GM12878 (cell line): ENCODE data around the gene GREB1. TPM values are rescaled to one million over a fixed set of nuclear protein-coding genes. Genes with fewer than 3 reads are reported as not detected.

Source experiments
- ATAC-seq: fragments of 200-7000 bp; cut with Tn5 transposase; 3 replicates; pipeline ENCODE4 v1.9.1; 2020; ENCODE audit warnings: mild to moderate bottlenecking, moderate library complexity
- BruUV-seq: library from RNA; stranded (reverse); fragments of 400-500 nt; replicated peaks from 2 replicates; lab custom pipeline; 2021; lab: Mats Ljungman, UMichigan
- CTCF ChIA-PET: fragments of 300-600 bp; sonication (Branson Sonifier 250); formaldehyde crosslinking; extraction: SDS; loops from one replicate; lab custom pipeline; 2021; ENCODE audit warnings: inconsistent platforms; lab: Yijun Ruan, JAX
- POLR2A ChIA-PET: fragments of 350-600 bp; formaldehyde crosslinking; extraction: SDS; loops from one replicate; lab custom pipeline; 2021; ENCODE audit warnings: inconsistent platforms; lab: Charles Lee
- RAD21 ChIA-PET: fragments of 300-600 bp; sonication (Branson Sonifier 250); formaldehyde crosslinking; loops from one replicate; lab custom pipeline; 2023; ENCODE audit warnings: antibody characterized with exemption; ENCODE audit not compliant: unreplicated experiment; lab: Charles Lee
- SMC1A ChIA-PET: fragments of 300-600 bp; sonication (Branson Sonifier 250); formaldehyde crosslinking; loops from one replicate; lab custom pipeline; 2023; ENCODE audit not compliant: unreplicated experiment, uncharacterized antibody; lab: Charles Lee
- DNase-seq: peaks from one replicate; pipeline ENCODE4 v3.0.0-alpha.2; 2011; ENCODE audit warnings: low read depth, low spot score
- FAIRE-seq: peaks from 3 replicates; lab custom pipeline; 2011; peaks lifted over from hg19 to GRCh38; lab: Jason Lieb, UNC
- H2AFZ ChIP-seq: 2 replicates; pipeline ENCODE4 v1.6.0; 2011; ENCODE audit warnings: low read depth, low read length, control low read depth; ENCODE audit not compliant: control insufficient read depth
- H3K27ac ChIP-seq: 2 replicates; pipeline ENCODE4 v1.5.1; 2011; ENCODE audit warnings: control low read depth; ENCODE audit not compliant: control insufficient read depth, insufficient read depth
- H3K27me3 ChIP-seq, 2 experiments: replicated peaks in 1 of 2; 2 replicates each; pipeline versions ENCODE4 v1.6.0 to v1.6.1; 2011; ENCODE audit warnings: low read length in 1 of 2; ENCODE audit not compliant: control insufficient read depth in 2 of 2, insufficient read depth in 2 of 2
- H3K36me3 ChIP-seq, 2 experiments: 2 replicates each; pipeline ENCODE4 v1.5.1; 2011; ENCODE audit warnings: low read length in 1 of 2; ENCODE audit not compliant: control insufficient read depth in 2 of 2, insufficient read depth in 2 of 2
- H3K4me1 ChIP-seq: 2 replicates; pipeline ENCODE4 v1.6.1; 2011; ENCODE audit warnings: mild to moderate bottlenecking, low read length, moderate library complexity, mixed read lengths; ENCODE audit not compliant: control insufficient read depth, insufficient read depth
- H3K4me2 ChIP-seq: 2 replicates; pipeline ENCODE4 v1.6.0; 2011; ENCODE audit warnings: control low read depth; ENCODE audit not compliant: control insufficient read depth, insufficient read depth
- H3K4me3 ChIP-seq: fragments of 200-600 bp; sonication (generic); 2 replicates; pipeline ENCODE4 v1.5.1; 2016
- H3K79me2 ChIP-seq: 2 replicates; pipeline ENCODE4 v1.6.0; 2011; ENCODE audit warnings: low read length; ENCODE audit not compliant: control insufficient read depth, insufficient read depth
- H3K9ac ChIP-seq: 2 replicates; pipeline ENCODE4 v1.8.0; 2011; ENCODE audit warnings: low read length, control low read depth, mixed read lengths; ENCODE audit not compliant: control insufficient read depth, insufficient read depth
- H3K9me3 ChIP-seq: replicated peaks from 3 replicates; pipeline ENCODE4 v1.5.1; 2011; ENCODE audit warnings: mild to moderate bottlenecking, low read length; ENCODE audit not compliant: control insufficient read depth, insufficient read depth
- H4K20me1 ChIP-seq: 2 replicates; pipeline ENCODE4 v1.6.0; 2011; ENCODE audit not compliant: control insufficient read depth, insufficient read depth
- CBFB ChIP-seq: IDR thresholded peaks from 2 replicates; pipeline ENCODE4 v1.6.1; 2016; ENCODE audit warnings: antibody characterized with exemption, low read depth
- CBX3 ChIP-seq: fragments of 200-600 bp; sonication (generic); IDR thresholded peaks from 2 replicates; pipeline ENCODE4 v1.6.1; 2016; ENCODE audit warnings: low read depth, borderline replicate concordance
- DPF2 ChIP-seq: fragments of 450-650 bp; IDR thresholded peaks from 2 replicates; pipeline ENCODE4 v1.6.1; 2017; ENCODE audit warnings: mild to moderate bottlenecking
- GABPA ChIP-seq: IDR thresholded peaks from 2 replicates; pipeline ENCODE4 v1.6.1; 2014; ENCODE audit warnings: antibody characterized with exemption, low read depth, mild to moderate bottlenecking, inconsistent platforms
- GATAD2B ChIP-seq: fragments of 450-650 bp; conservative IDR thresholded peaks from 2 replicates; pipeline ENCODE4 v1.6.1; 2017; ENCODE audit warnings: low read depth, mild to moderate bottlenecking, moderate library complexity
- HDAC2 ChIP-seq: fragments of 200-600 bp; sonication (generic); IDR thresholded peaks from 2 replicates; pipeline ENCODE4 v1.6.1; 2017
- IKZF1 ChIP-seq: fragments of 450-650 bp; conservative IDR thresholded peaks from 2 replicates; pipeline ENCODE4 v1.6.1; 2017; ENCODE audit warnings: antibody characterized with exemption, mild to moderate bottlenecking
- KAT2A ChIP-seq: conservative IDR thresholded peaks from 2 replicates; pipeline ENCODE4 v1.6.1; 2011; ENCODE audit warnings: low read depth, low read length; ENCODE audit not compliant: control insufficient read depth
- MTA2 ChIP-seq: fragments of 450-650 bp; IDR thresholded peaks from 2 replicates; pipeline ENCODE4 v1.6.1; 2016; ENCODE audit warnings: low read depth, mild to moderate bottlenecking, moderate library complexity
- MYC ChIP-seq: IDR thresholded peaks from 2 replicates; pipeline ENCODE4 v1.6.1; 2011; ENCODE audit warnings: mild to moderate bottlenecking, low read length, moderate library complexity, inconsistent platforms; ENCODE audit not compliant: insufficient read depth, insufficient replicate concordance, insufficient read length, severe bottlenecking
- RBBP5 ChIP-seq: fragments of 200-600 bp; sonication (generic); conservative IDR thresholded peaks from 2 replicates; pipeline ENCODE4 v1.6.1; 2016
- RELA ChIP-seq: fragments of 450-650 bp; IDR thresholded peaks from 2 replicates; pipeline ENCODE4 v1.8.0; 2014; ENCODE audit warnings: borderline replicate concordance; ENCODE audit not compliant: partially characterized antibody
- SP1 ChIP-seq: IDR thresholded peaks from one replicate; pipeline ENCODE4 v1.6.1; 2011; ENCODE audit warnings: low read depth, low read length
- SREBF2 ChIP-seq: IDR thresholded peaks from 2 replicates; pipeline ENCODE4 v1.6.1; 2012; ENCODE audit warnings: mild to moderate bottlenecking, low read length
- TAF1 ChIP-seq: IDR thresholded peaks from 2 replicates; pipeline ENCODE4 v1.6.1; 2011; ENCODE audit warnings: mild to moderate bottlenecking, low read depth, low read length, borderline replicate concordance
- WGBS: methylation state at CpG from one replicate; pipeline ENCODE4 v1.1.6; 2016; ENCODE audit warnings: low lambda C conversion rate; ENCODE audit not compliant: insufficient replicate concordance, insufficient coverage; ENCODE audit errors: missing lambda C conversion rate; 5-methylcytosine and 5-hydroxymethylcytosine counted together
- in situ Hi-C: fragments of 300-500 bp; cut with MboI; formaldehyde crosslinking; loops from 9 replicates; pipeline ENCODE4 v1.14.3; 2018; ENCODE audit warnings: mixed read lengths
- intact Hi-C: fragments of 100-400 bp; cut with micrococcal nuclease; formaldehyde crosslinking; loops from one replicate; pipeline ENCODE4 v1.14.2; 2022; ENCODE audit not compliant: unreplicated experiment
- polyA plus RNA-seq, 11 experiments: library from polyadenylated mRNA; depleted of rRNA in 4 of 11; unstranded in 6 of 11; stranded (reverse) in 5 of 11; fragments of >200 nt; fragmentation: Nextera tagmentation in 4 of 11; fragmentation: Illumina TruSeq in 1 of 11; extraction: Ambion mirVana in 4 of 11; extraction: Trizol in 1 of 11; gene quantifications; 1 replicate in 1 of 11; 2 replicates in 10 of 11; pipeline versions ENCODE4 v1.2.1 to v1.2.3, GENCODE V29; 2011 to 2016; ENCODE audit warnings: inconsistent platforms in 2 of 11, missing spikeins in 2 of 11, low read depth in 1 of 11
- total RNA-seq, 4 experiments: library from RNA; depleted of rRNA in 3 of 4; stranded (reverse); fragments of >200 nt in 3 of 4; fragmentation: Illumina TruSeq in 1 of 4; extraction: Trizol in 1 of 4; gene quantifications; 2 replicates each; pipeline versions ENCODE4 v1.2.1 to v1.2.3, GENCODE V29; 2013 to 2021
- TF ChIP-seq, protein P1 (sequence below): IDR thresholded peaks from 2 replicates; pipeline ENCODE4 v1.6.1; 2011; ENCODE audit warnings: borderline replicate concordance, low read depth, mild to moderate bottlenecking, moderate library complexity, mixed read lengths, low read length; ENCODE audit not compliant: insufficient read depth; ENCODE audit errors: extremely low read length
- TF ChIP-seq, protein P2 (sequence below): IDR thresholded peaks from 2 replicates; pipeline ENCODE4 v1.6.1; 2012; ENCODE audit warnings: low read depth, low read length, improper control_type of control experiment
- TF ChIP-seq, protein P3 (sequence below): fragments of 450-650 bp; IDR thresholded peaks from 2 replicates; pipeline ENCODE4 v1.6.1; 2016; ENCODE audit warnings: mild to moderate bottlenecking
- TF ChIP-seq, protein P4 (sequence below): fragments of 450-650 bp; IDR thresholded peaks from 2 replicates; pipeline ENCODE4 v1.6.1; 2017; ENCODE audit warnings: borderline replicate concordance

Gene GREB1
- total and polyA plus RNA-seq, 10 of the 15 experiments (the other 5 are each of a cell fraction or from before 2014, with no cell fraction given), result 0.09 to 2.1 (median 0.37) TPM; not detected in 1

DNA sequence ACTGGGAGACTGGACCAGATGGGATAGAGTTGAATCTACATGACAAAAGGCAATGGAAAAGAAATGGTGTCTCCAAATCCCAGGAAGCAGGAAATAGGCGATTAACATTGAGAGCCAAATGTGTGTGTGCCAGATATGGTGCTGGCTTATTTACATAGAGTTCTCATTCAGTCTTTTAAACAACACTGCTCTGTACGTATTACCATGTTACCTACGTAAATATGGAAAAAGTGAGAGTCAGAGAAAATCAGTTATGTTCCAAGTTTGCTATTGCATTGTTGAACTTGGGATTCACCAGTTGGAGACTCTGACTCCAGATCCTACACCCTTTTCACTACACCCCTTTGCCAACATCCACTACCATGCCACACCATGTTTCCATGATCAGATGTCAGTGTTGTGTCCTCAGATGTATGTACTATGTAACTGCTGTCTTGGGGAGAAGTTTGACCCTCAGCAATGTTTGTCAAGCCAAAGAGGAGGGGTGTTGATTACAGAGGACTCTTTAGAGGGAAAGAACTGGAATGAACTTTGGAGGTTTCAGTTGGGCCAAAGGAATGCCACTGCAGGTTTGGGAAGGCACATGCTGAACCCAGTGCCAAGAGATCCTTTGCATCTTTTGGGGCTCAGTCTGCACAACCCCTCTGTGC lies 19.6 kb upstream of the GREB1 start (continued):
- TF ChIP-seq, protein P1, sequence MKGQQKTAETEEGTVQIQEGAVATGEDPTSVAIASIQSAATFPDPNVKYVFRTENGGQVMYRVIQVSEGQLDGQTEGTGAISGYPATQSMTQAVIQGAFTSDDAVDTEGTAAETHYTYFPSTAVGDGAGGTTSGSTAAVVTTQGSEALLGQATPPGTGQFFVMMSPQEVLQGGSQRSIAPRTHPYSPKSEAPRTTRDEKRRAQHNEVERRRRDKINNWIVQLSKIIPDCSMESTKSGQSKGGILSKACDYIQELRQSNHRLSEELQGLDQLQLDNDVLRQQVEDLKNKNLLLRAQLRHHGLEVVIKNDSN, result no peak
- TF ChIP-seq SP1, result no peak
- no peak for TF ChIP-seq MYC
- TF ChIP-seq GABPA, result no peak
- TF ChIP-seq RELA, result no peak
- no peak for TF ChIP-seq GATAD2B
- TF ChIP-seq CBX3, result no peak
- TF ChIP-seq, protein P2, sequence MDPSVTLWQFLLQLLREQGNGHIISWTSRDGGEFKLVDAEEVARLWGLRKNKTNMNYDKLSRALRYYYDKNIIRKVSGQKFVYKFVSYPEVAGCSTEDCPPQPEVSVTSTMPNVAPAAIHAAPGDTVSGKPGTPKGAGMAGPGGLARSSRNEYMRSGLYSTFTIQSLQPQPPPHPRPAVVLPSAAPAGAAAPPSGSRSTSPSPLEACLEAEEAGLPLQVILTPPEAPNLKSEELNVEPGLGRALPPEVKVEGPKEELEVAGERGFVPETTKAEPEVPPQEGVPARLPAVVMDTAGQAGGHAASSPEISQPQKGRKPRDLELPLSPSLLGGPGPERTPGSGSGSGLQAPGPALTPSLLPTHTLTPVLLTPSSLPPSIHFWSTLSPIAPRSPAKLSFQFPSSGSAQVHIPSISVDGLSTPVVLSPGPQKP, result no peak
- TF ChIP-seq RBBP5, result no peak
- no peak for TF ChIP-seq SREBF2

DNA sequence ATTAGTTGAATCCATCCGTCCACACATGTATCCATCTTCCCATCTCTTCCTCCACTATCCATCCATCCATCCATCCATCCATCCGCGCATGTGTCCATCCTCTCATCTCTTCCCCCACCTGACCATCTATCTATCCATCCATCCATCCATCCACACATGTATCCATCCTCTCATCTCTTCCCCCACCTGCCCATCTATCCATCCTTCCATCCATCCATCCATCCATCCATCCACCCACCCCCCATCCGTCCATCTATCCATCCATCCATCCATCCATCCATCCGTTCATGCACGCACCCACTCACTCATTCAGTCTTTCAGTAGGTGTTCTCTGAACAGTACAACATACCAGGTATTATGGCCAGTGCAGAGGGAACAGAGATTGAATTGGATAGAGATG lies 18.9 kb upstream of the GREB1 start:
- ChIA-PET RAD21 (no interaction called here), POLR2A (no interaction called here), SMC1A (no interaction called here), CTCF (no interaction called here)
- Histone ChIP-seq H3K4me1 (no peaks in the 10 kb centered on the region), H3K9me3 (no peaks in the 10 kb centered on the region), H3K36me3 (no peaks in the 10 kb centered on the region), H3K27me3 (no peaks in the 10 kb centered on the region; a peak in 1 of 4 replicates), H3K27ac (no peak overlapping the region), H3K9ac (no peak overlapping the region), H3K4me3 (no peak overlapping the region), H2AFZ (no peak overlapping the region), H3K4me2 (no peak overlapping the region), H3K79me2 (no peaks in the 10 kb centered on the region), H4K20me1 (no peaks in the 10 kb centered on the region; the same call in 1 of the 2 replicates)
- in situ Hi-C loops (no loop called here), intact Hi-C loops (no loop called here)
- no peak for ATAC-seq
- no peak for DNase-seq
- no TSS peak for BruUV-seq
- WGBS, result 35% methylated on average over 6 of the region's 6 CpGs
- no peak for FAIRE-seq
- TF ChIP-seq CBFB (no peak), RELA (no peak), IKZF1 (no peak), KAT2A (no peak), DPF2 (no peak), HDAC2 (no peak), MTA2 (no peak), TAF1 (no peak)
- TF ChIP-seq, protein P3, sequence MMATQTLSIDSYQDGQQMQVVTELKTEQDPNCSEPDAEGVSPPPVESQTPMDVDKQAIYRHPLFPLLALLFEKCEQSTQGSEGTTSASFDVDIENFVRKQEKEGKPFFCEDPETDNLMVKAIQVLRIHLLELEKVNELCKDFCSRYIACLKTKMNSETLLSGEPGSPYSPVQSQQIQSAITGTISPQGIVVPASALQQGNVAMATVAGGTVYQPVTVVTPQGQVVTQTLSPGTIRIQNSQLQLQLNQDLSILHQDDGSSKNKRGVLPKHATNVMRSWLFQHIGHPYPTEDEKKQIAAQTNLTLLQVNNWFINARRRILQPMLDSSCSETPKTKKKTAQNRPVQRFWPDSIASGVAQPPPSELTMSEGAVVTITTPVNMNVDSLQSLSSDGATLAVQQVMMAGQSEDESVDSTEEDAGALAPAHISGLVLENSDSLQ, result no peak
- TF ChIP-seq, protein P2, result no peak
- TF ChIP-seq, protein P4, sequence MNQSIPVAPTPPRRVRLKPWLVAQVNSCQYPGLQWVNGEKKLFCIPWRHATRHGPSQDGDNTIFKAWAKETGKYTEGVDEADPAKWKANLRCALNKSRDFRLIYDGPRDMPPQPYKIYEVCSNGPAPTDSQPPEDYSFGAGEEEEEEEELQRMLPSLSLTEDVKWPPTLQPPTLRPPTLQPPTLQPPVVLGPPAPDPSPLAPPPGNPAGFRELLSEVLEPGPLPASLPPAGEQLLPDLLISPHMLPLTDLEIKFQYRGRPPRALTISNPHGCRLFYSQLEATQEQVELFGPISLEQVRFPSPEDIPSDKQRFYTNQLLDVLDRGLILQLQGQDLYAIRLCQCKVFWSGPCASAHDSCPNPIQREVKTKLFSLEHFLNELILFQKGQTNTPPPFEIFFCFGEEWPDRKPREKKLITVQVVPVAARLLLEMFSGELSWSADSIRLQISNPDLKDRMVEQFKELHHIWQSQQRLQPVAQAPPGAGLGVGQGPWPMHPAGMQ, result no peak
